NCI-H2107 treated with DMSO at 0.1 percent for 48 hours (cell line): ENCODE results near the gene PTPN5.

ENCODE experiments used
- DNase-seq: peaks from one replicate; lab custom pipeline; 2025; ENCODE audit not compliant: unreplicated experiment; lab: John Stamatoyannopoulos, UW

The PTPN5 gene

DNA sequence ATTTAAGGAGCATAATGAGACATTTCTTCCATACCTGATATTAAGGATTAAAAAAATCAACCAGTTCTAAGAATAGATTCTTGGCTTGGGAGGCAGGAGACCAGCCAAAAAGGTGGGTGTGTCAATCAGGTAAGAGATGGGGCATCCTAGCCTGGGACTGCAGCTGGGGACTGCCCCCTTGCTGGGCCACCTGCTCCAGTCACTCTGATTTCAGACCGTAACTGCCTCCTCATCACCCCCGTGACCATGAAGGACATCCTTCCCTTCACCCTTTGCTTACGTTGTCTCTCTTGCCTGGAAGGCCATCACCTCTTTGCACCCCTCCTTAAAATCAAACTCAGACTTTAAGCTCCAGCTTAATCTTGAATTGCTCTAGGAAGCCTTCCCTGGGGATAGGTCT, 17.9 kb downstream of the PTPN5 start:
- no peak for DNase-seq

DNA sequence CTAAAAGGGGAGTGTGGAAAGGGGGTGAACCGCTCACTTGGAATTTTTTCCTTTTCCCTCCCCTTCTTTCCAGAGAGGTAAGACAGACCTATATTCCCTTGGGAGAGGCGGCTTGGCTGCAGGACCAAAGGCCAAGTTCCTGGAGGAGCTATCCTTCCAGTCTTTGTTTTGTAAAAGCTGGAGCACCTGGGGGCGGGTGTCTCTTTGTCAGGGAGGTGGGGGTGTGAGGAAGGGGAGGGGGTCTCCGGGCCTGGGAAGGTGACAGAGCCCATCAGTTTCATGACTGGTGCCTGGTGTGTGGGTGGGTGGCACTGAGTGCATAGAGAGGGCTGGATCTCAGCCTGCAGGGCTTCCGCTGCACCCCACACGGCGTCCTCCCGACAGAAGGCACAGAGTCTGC, 18.5 kb downstream of the PTPN5 start:
- DNase-seq = no peak

DNA sequence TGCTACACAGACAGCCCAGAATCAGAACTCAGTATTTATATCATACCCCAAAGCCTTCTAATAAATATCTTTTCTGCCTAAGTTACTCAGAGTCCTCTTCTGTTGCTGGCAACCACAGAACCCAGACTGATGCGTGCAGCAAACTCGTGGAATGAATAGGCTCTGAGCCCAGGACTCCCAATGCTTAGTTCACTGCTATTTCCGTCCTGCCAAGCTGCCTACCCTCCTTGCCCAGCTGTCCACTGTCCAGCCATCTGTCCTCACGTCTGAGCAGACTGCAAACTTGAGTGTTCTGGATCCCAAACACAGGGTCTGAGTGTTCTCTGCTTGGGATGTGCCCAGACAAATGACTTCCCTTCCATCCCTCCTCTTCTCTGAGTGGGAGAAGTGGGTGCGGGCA, 19.4 kb downstream of the PTPN5 start:
- DNase-seq = no peak

DNA sequence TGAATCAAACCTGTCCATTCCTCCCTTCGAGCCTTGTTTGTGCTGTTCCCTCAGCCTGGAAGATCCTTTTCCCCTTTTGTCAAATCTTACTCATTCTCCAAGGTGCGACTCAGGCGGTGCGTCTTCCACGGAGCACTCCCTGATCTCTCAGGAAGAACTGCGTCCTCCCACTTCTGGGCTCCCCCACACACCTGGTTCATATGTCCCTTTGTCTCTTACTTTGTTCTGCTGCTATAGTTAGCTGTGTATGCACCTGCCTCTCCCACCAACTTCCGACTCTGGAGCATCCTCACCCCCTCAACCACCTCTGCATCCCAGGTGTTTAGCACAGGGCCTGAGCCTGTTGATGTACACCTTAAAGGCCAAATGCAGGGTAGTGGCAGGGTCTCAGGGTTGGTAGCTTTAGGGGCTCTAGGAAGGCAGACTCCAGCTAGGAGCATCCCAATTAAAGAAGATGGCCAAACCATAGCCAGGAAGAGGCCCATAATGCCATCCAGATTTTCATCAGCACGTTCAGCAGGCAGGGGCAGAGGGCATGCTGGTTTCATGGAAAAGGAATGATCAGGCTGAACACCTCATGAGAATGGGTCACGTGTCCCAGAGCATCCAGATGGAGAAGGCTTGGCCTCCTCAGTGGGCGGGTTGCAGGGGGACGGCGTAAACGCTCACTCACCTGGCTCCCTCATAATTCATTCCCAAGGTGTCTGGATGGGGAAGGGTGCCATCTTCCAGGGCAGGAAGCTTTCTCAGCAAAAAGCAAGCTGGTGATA, 20.1 kb downstream of the PTPN5 start:
- DNase-seq = no peak

DNA sequence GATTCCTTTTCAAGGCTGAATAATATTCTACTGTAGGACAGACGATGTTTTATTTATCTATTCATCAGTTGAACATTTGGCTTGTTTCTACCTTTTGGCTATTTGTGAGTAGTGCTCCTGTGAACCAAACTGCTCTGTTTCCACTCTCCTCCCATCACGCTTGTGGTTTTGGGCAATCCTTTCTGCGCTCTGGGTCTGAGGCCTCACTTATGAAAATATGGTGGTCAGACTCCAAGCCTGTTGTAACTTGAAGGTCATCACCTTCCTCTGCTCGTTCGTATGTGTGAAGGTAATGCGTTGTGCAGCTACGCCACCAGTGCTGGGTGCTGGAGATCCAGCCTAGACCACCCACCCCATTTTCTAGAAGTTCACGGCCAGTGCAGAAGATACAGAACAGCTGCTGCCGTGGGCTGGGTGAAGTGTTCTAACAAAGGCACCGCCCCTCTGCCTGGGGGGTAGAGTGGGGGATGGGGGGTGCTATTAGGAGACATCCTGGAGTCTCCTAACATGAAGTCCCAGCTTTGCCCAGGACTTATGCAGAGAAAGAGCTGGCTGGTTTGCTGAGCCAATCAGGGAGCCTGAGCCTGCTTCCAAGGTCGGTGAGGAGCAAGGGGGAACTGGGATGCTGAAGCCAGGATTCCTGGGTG, 21.0 kb downstream of the PTPN5 start:
- no peak for DNase-seq

DNA sequence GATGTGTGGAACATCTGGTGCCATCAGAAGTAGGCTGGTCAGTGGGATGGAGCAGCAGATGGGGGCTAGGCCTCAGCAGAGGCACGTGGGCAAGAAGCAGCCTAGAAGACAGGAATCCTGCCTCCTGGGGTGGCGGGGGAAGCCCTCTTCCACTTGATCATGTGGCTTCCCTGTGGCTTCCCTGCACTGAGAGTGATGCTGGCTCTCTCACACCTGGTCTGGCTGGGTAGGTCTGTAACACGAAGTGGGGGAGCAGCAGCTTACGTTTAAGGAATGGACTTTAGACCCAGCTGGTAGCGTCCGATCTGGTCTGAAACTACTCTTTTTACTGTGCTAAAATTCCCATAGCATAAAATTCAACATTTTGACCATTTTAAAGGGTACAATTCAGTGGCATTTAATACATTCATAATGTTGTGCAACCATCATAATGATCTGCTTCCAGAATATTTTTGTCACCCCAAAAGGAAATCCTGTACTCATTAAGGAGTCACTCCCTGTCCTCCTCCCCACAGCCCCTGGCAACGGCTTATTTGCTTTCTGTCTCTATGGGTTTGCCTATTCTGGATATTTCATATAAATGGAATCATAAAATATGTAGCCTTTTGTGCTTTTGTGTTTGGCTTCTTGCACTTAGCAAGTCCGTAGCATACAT, 21.7 kb downstream of the PTPN5 start:
- DNase-seq = no peak

DNA sequence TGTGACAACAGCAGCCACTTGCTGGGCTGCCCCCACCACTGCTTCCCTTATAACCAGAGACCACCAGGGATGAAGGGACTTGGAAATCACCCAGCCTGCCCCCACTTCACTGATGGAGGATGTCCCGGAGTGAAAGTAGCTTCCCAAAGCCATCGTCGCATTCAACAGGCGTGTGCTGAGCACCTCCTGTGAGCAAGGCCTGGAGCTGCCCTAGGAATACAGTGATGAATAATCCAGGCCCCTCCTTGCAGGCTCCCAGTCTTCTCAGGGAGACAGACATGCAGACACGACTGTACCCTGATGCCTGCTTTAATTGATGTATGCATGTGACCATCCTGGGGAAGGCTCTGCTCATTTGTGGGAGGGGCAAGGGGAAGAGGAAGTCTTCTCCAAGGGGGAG, 22.6 kb downstream of the PTPN5 start:
- no peak for DNase-seq

DNA sequence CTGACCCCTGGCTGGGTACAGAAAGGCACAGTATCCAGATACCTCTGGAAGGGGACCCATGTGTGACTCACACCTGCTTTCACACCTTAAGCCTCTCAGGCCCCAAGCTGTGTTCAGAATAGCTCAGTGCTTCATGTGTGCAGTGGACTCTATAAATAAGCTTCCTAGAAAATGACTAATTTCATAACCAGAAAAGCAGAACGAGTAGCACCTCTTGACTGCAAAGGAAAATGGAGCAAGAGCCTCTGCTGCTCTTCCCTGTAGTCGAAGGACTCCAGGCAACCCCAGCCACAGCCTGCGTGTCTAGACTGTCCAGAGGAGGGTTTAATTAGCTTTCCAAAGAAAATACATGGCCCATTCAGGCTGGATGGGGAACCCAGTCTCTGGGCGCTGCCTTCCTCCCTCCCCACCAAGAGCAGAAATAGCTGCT, 23.1 kb downstream of the PTPN5 start:
- no peak for DNase-seq

DNA sequence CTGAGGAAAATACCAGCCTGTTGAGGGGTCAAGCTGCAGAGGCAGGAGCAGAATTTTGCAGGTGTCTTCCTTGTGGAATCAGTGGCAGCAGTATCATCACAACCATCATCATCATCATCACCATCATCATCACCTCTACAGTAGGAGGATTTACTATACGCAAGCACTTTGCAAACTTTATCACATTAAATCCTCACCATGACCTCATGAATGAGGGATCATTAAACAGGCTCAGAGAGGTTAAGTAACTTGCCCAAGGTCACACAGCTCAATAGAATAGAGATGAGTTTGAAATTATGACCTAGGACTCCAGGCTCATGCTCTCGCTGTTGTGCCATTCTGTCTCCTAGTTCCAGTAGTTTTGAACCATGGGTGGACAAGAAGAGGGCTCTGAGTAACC, 25.6 kb downstream of the PTPN5 start:
- no peak for DNase-seq

DNA sequence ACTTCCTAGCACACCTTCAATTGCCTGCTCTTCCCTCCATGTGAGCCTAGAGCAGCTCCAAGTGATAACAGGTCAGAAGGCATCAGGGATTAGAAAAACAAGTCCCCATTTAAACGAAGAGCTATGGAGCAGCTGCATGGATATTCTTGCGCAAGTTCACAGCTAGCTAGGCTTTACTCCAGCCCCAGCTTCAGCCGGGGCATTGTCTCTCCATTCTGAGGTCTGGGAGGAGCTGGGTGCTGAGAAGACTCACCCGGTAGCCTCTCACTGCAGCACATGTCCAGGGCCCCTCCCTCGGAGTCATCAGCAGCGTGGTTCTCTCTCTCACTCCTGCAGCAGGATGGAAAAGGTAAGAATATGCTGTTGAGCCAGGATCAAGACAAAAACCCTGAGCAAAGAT, 26.0 kb downstream of the PTPN5 start:
- DNase-seq = peak; percentile 2

DNA sequence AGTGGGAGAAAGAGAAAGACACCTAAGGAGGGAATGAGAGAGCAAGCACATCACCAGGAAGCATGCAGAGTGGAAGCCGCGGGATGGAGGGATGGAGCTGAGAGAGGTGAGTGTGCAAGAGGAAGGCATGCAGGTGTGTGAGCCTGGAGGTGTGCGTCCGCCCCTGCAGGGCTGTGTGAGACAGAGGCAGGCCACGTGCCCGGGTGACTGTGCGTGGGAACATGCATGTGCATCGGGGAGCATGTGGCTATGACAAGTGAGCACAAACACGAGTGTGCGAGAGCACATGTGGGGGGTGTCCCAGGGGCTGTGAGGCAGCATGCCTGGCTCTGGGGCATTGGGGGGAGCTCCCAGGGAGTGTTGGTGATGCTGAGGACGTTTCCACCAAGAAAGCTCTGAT, 29.9 kb downstream of the PTPN5 start:
- no peak for DNase-seq

DNA sequence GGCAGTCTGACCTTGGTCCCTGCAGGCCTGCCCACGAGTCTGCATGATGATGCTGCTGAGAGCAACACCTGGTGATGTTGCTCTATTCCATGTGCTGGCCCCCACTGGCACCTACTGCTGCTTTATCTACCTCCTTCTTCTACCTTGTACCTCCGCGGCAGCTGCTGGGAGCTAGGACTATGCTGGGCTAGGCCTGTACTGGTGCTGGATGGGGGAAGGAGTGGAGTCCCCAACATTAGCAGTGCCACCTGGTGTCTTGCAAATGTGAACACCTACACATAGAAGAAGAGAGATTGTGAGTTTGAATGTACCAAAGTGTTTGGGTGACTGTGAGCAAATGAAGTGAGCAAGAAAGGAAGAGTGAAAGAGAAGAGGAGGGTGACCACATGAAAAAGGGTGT, 30.5 kb downstream of the PTPN5 start:
- DNase-seq = no peak

DNA sequence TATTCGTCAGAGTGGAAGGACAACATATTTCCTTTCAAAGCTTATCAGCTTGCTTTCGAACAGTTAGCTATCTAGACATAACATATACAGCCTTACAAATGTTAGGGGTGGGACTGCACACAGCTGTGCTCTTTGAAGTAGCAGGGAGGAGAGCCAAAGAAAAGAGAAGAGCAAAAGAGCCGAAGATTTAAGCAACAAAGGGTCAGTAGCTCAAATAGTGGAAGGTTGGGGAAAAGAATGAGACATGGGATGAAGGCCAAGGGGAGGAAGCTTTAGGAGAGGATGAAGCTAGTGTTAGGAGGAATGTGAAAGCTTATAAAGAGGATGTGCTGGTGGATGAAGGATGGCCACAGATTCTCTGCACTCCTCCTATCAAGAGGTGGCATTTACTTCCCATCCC, 33.8 kb downstream of the PTPN5 start:
- no peak for DNase-seq

DNA sequence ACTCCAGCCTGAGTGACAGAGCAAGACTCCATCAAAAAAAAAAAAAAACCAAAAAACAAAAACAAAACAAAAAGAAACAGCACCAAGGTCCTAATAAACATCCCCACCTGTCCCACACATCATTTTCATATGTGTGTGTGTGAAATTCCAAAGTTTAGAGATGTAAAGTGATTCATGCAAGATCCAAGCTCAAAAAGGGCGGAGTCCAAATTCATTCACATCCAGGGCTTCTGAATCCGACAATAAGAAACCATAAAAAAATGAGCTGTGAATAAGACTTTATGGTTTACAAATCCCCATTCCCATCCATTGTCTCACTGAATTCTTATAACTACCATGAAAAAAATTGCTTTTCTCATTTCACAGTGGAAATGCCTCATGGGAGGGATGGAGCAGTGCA, 34.7 kb downstream of the PTPN5 start:
- DNase-seq = no peak

DNA sequence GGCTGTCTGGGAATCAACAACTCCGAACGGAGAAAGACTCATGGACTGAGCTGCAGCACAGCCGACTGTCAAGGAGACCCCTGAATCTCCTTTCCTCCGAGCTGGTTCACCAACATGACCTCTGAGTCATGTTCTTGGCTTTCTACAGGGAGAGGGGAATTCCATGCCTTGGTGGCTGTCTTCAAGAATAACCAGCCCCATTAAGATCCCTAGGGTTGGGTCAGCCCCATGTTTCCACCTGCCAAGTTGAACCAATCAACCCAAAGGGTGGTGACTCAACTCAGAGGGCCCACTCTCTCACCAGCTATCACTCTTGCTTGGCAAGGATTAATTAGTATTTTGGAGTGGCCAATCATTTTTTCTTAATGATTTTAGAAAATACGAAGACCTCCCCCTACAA, 37.3 kb downstream of the PTPN5 start:
- no peak for DNase-seq

DNA sequence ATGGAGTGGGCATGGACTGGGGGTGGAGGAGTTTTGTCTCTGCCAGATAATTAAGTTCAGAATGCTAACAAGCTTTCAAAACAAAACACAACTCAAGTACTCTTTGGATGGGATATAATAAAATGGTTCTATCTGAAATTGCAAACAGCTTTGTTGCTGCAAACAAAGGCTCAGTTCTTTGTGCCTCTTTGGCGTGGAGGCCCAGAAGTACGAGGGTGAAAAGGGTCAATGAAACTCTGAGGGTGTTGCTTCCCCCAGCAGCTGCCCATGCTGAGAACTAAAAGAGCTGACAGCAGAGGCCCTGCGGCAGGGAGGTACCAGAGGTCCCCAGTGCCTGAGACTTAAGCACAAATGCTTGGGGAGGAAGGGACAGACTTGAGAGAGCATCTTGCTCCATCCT, 39.1 kb downstream of the PTPN5 start:
- DNase-seq = no peak

DNA sequence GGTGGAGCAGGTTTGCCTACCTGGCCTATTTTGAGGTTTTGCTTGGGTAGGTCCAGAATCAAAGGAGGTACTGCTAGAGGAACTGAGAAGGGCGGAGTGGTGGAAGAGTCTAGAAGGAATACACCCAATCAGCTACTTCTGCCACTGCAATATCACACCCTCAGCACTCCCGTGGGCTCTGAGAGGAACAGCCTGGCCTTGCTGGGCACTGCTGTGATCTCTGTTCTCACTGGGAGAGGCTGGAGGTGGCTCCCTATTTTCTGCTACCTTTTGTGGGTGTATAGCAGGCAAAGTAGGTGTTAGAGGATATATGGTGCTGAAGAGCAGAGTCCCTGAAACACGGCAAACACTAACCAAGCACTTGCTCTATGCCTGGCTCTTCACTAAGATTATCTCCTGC, 40.7 kb downstream of the PTPN5 start:
- DNase-seq = no peak

DNA sequence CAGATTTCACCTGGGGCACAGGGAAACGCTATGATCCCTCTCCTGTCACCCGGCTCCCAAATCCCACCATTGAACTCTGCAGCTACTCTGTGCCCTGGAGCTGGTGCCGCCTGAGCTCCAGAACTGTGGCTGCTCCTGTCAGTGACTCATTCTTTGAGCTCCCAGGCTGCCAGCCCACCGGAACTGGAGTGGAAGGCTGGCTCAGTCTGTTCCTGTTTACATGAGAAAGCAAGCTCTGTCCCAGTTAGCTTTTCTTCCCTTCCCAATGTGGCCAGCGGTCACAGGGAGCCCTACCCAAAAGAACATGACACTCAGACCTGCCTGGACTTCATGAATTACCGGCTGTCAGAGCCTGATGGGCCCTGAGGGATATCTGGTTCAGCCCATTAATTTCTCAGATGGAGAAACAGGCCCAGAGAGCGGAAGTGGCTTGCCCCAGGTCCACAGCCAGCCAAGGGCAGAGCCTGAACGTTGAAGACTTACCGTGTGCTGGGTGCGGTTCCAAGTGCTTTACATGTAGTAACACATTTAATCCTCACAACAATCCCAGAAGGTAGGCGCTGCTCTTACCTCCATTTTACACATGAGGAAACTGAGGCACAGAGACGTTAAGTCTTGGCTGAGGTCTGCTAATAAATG, 41.8 kb downstream of the PTPN5 start:
- no peak for DNase-seq

DNA sequence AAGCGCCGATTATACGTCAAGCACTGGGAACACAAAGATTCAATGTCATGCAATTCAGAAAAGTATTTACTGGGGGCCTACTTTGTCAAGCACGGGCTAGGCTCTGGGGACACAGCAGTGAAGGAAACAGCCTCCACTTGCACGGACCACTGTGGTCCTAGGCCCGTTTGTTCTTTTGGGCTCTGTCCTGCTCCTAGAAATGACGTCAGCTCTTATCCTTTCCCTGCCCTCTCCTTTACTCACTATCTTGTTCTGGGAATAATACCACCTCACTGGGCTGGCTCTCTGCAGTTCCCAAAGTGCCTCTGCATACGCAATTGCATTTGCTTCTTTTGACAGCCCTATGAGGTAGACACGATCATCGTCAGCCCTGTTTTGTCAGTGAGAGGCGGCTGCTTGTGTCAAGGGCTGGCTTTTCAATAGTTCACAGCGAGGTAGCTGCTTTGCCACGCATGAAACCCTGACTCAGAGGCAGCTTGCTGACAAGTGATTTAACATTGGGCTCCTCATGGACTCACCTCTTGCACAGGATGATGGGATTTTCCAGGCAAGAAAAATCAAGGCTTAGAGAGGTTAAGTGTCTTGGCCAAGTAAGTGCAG, 42.7 kb downstream of the PTPN5 start:
- DNase-seq = no peak

DNA sequence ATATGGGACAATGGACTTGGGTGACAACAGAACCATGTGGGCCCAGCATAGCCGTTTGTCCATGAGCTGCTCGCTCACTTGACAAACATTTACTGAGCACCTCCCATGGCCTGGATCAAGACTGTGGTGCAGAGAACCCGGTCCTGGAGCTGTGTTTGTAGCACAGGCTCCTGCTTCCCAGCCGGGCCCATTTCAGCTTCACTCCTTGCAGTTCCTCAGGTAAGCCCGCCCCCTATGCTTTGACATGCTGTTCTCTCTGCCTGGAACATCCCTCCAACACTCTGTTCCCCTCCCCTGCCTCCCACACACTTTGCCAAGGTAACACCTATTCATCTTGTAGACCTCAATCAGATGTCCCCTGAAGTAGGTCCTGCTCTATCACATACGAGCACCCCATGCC, 46.3 kb downstream of the PTPN5 start:
- DNase-seq = no peak

DNA sequence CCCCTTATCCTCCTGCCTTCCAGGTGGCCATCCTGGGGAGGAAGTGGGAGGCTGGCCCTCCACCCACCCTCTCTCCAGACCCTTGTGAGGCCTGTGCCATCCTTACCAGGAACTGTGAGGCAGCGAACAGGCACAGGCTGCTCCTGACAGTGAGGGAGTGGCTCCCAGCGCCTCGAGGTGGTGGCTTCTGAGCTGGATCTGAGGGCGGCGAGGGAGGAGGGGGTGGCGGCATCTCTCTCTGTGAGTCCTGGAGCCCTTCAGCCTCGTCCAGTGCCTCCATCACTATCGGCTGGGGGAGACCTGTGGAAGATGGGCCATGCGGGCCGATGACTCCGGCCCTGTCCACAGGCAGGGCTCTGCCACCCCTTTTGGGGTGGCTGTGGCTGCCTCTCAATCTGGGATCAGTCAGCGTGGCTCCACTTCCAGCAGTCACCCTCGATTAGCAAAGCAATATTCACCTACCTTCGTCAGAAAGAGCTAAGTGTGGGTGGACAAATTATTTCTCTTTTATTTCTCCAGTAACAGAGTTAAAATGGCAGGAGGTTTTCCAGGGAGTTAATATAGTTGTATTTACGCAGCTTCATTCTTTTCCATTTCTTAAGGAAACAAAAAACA, 47.6 kb downstream of the PTPN5 start:
- DNase-seq = no peak
